A673 (cell line): ENCODE measurements around the gene SCGB1C2.

Experiments used
- CTCF ChIP-seq: fragments of 300-800, 200-600 bp; sonication (generic); conservative IDR thresholded peaks from 2 replicates; pipeline ENCODE4 v1.5.1; 2017; ENCODE audit warnings: low read depth, mild to moderate bottlenecking, antibody characterized with exemption, low read length, moderate library complexity, mixed read lengths
- EZH2 ChIP-seq: fragments of 200-600 bp; sonication (generic); IDR thresholded peaks from 2 replicates; pipeline ENCODE4 v1.6.1; 2017; ENCODE audit warnings: borderline replicate concordance, low read depth, mild to moderate bottlenecking, mixed read lengths, antibody characterized with exemption, low read length; ENCODE audit not compliant: poor library complexity, severe bottlenecking

- TF ChIP-seq CTCF (no peak), EZH2 (no peak)
These were observed 41.7 kb downstream of the SCGB1C2 start for GRCh38 chr17:179066-179432.
